GOT3 (cell line): Measurements from ENCODE around the gene ELP2.
"Not testable (repeated sequence)": the region's sequence is repeated elsewhere in the genome, so short reads cannot be mapped to it uniquely, and the experiment has no call there.

Experiments
- DNase-seq: peaks from one replicate; lab custom pipeline; 2025; ENCODE audit warnings: mixed read lengths; lab: John Stamatoyannopoulos, UW

Gene ELP2

DNA sequence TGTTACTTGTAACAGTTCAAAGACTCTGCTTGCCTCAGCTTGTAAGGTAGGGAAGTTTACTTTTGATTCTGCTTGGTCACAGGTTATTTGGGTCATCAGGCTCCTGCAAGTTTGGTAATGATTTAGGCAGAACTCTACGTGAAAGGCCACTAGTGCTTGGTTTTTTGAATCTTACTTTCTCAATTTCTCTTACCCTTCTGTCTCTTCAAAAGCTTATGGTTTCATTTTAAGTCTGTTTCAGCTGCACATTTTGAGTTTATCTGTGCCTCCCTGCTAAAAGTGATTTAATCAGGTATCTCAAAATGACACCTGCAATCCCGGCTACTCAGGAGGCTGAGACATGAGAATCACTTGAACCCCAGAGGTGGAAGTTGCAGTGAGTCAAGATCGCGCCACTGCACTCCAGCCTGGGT lies 31.3 kb downstream of the ELP2 start:
- DNase-seq, result no peak

DNA sequence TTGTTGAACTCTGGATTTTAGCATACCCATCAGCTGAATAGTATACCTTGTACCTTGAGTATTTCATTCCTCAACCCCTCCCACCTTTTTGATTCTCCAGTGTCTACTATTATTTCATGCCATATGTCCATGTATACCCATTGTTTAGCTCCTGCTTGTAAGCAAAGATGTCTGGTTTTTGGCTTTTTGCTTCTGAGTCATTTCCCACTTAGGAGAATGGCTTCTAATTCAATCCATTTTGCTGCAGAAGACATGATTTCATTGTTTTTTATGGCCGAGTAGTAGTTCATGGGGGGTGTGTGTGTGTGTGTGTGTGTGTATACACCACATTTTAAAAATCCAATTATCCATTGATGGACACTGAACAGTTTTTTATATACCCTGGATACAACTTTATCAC lies 33.3 kb downstream of the ELP2 start:
- DNase-seq, result no peak

DNA sequence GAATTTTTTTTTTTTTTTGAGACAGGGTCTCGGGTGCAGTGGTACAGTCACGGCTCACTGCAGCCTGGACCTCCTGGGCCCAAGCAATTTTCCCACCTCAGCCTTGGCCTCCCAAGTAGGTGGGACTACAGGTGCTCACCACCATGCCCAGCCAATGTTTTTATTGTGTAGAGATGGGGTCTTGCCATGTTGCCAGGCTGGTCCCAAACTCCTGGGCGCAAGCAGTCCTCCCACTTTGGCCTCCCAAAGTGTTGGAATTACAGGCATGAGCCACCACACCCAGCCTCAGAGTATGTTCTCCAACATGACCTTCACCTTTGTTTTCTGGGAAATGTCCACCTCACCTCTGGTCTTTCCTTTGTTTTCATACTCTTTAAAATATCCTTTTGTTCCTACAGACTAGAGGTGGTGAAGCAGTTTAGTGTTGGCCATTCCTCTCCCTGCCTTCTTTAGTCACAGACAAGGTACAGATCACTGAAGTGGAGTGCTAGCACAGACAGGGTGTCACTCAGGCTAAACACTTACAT lies 38.1 kb downstream of the ELP2 start:
- DNase-seq, result no peak

DNA sequence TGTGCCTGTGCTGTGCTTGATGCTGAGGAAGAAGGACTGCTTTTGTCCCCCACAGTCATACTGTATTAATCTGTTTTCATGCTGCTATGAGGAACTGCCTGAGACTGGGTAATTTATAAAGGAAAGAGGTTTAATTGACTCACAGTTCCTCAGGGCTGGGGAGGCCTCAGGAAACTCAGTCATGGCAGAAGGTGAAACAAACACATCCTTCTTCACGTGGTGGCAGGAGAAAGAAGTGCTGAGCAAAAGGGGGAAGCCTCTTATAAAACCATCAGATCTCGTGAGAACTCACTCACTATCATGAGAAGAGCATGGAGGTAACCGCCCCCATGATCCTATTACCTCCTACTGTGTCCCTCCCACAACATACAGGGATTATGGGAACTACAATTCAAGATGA lies 38.6 kb downstream of the ELP2 start:
- not testable (repeated sequence) for DNase-seq

DNA sequence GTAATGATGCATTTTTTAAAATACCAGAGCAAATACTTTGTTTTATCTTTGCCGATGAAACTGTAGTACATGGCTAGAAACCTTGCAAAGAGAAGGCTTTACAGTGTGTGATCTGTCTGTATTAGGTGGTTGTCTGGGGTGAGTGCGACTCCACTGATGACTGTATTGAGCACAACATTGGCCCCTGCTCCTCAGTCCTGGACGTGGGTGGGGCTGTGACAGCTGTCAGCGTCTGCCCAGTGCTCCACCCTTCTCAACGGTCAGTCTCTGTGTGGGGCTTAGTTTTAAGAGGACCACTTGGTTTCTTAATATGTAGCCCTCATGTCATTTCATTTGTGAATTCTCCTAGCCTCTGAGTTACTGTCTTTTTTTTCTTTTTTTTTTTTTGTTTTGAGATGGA lies 40.2 kb downstream of the ELP2 start:
- DNase-seq, result no peak

DNA sequence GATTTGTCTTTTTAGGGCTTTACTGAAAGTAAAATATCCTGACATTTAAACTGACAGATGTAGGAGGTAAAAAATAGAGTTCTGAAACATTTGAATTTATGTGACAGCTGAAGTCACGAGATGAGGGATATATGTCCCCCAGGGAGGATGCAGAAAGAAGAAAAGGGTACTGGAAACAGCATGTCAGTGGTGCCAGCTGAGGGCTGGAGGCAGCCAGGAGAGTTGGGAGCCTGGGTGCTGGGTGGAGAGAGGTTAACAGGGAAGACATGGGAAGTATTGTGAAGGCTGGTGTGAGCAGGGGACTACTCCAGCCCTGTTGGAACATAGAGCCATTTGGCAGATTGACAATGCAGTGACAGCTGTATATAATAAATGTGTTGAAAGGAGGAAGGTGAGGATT lies 45.8 kb downstream of the ELP2 start:
- DNase-seq, result no peak

DNA sequence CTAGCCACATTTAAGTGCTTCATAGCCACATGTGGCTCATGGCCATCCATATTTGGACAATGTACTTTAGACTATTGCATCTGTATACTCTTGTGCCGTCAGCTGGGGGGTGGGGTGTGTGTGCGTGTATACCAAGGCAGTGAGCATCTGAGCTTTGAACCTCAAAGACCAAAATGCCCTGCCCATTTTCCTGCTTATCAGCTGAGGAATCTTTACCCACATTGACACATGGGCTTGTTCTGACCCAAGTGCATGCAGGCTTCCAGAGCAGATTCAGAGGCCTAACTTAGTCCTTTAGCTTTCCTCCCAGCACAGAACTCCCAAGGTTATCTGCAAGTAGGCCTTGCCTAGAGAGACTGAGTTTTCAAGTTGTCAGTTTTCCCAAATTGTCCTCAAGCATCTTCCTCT lies 46.5 kb downstream of the ELP2 start:
- no peak for DNase-seq

DNA sequence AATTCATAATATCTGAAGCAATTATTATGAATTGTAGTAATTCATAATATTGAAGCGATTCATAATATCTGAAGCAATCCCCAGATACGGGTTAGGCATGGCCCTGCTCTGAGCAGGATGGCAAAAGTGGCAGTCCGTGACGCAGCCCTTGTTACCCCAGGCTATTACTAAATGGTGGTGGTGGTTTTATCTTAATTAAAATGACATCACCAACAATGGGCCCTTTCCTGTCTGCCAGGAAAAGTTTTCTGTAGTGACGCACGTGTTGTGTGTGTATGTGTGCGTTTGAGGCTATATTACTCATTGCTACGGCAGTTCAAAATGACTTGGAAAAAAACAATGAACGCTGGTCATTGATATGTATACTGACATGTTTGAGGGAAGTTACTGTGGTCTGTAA lies 47.0 kb downstream of the ELP2 start:
- no peak for DNase-seq

DNA sequence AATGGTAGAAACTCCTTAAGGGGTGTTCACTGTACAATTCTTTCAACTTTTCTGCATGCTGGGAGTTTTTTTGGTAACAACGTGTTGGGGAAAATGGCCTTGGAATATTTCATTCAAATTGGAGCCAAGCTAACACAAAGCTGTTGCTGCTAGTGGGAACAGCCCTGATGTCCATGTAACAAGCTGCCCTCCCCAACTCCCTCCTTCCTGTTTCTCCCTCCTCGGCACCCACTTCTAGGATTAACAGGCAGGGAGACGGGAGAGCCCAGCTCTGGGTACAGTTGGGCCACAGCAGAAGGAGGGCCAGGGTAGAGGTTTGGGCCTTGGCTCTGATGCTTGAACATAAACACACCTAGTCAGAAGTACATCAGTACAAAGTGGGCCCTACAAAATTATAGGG lies 48.2 kb downstream of the ELP2 start:
- DNase-seq, result no peak

DNA sequence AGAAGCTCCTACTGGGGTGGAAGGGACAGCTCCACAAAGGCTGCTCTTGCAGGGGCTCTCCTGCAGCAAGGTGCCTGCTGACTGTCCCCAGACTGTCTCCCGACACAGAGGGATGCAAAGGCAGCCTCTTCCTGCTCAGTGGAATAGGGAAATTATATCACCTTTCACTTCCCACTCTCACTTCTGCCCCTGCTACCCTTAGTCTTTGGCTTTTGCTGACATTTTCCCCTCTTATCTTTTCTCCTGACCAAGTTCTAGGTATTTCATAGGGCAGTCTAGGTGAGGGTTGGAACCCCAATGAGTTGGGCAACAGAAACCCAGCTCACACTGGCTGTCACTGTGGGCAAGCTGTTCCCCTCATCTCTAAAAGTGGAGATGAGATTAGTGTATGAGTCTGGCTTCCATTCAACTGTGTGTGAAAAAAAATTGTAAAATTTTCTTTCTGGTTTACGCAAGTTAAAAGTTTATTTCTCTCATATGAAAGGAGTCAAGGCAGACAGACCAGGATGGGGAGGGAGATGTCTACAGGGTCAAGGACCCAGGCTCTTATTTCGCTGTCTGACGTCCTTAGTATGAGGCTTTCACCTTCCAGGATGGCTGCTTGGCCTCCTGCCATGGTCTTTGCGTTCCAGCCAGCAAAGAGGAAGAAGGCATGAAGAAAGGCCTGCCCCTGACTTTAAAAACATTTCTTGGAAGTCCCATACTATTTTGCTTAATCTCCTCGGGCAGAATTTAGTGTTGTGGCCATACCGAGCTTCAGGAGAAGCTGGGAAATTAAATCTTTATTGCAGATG lies 50.1 kb downstream of the ELP2 start:
- DNase-seq, result no peak

DNA sequence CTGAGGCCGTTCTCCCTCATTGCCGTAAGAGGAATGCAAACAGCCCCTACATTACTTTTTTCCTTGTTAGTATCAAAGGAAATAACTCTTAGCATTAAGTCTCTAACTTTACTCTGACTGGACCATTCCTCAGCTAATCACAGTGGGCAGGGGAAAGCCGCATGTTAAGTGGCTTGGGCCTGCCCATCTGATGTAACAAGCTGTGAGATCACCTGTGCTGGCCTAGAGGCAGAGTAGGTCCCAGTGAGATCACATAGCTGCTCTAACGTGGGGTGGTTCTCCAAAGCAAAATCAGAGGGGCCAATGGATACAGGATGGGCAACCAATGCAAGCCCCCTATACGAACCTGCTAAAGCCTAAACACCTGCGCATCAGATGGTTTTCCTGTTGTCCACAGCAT lies 51.7 kb downstream of the ELP2 start:
- no peak for DNase-seq

DNA sequence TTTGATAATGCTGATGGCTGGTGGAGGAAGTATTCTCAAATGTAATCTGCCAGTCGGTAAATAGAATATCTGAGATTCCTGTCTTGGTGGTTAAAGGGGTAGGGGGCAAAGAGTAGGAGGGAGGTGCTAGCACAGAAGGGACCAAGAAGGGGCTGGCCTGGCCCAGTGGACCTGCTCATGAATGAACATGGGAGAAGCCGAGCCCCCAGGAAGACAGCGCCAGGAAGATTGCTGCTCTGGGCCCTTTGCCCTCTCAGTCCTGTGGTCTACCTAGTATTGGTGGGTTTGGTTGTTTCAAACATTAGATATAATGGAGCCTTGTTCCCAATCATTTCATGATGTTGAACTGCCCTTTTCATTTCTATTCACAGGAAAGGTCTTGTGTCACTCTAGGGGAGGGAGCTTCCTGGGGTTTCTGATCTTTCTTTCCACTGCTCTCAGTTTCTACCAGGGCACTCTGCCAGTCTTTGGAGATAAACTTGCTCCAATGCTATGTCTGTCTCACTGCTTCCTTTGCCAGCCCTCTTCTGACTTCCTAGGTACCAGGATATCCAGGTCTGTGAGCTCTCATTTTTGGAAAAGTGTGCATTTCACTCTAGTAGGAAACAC lies 52.3 kb downstream of the ELP2 start:
- no peak for DNase-seq

DNA sequence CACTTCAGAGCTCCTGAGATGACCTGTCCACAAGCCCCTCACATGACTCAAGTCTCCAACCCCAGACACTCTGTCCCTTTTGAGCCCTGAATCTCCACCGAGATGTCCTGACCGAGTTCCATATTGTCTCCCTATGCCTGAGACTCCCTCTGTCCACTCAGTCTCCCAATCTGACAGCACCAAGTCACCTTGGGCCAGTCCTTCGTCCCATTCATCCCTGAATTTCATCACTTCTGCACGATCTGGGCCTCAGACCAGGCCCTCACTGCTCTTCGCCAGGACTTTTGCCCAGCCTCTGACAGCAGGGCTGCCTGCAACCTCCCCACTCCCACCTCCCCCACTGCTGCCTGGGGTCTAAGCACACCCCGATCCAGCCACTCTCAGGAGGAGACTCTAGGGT lies 53.3 kb downstream of the ELP2 start:
- no peak for DNase-seq

DNA sequence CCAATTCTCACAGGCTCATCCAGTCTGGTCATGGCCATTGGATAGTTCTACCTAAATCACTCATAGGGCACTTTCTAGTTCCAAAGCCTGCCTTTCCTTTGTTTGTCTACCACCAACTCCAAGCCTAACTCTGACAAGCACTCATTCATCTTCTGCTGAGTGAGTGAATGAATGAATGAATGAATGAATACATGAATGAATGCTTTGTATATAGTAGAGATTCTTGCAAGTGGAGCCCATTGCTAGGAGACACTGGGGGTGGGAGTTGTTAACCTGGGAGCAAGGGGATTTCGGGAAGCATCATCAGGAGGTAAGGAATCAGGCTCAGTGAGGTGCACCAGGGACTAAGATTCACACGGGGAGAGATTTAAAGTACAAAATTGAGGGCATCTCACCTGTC lies 54.3 kb downstream of the ELP2 start:
- DNase-seq, result no peak

DNA sequence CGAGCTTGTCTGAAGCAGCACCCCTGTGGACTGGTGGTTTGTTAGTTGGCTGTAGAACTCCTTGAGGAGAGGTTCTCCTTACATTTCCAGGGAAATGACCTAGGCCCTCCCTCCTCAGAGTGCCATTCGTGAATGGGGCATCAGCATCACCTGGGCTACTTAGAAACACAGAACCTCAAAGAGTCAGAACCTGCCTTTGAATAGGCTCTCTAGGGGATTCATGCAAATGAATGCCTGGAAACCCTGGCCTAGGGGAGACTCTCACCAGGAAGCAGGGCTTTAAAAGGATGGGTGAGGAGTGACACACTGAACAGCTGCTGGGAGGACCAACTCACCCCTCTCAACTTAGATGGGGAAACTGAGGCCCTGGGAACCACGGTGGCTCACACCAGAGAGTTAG lies 55.5 kb downstream of the ELP2 start:
- no peak for DNase-seq

DNA sequence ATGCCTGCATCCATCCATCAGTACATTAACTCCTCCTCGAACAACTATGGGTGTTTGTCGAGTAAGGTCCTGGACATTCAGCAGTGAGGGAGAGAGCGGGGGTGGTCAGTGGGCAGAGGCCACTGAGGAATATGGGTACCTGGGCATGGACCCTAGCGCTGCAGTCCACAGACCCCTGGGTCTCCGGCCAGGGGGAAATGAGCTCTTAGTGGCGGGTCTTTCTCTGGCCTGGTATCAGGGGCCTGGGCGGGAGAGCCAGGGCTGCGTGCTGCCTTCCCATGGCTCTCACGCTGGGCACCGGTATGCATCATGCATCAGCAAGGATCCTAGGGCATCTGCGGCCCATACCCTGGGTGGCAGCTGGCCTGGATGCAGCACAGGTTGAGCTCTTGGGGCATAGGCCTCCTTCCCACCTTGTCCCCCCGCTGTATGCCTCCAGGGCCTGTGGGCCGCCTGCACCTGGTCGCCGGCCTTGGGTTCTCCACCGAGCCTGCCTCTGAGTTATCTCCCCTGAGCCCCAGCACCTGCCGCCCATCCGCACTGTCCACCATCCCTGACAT lies 56.3 kb downstream of the ELP2 start:
- no peak for DNase-seq

DNA sequence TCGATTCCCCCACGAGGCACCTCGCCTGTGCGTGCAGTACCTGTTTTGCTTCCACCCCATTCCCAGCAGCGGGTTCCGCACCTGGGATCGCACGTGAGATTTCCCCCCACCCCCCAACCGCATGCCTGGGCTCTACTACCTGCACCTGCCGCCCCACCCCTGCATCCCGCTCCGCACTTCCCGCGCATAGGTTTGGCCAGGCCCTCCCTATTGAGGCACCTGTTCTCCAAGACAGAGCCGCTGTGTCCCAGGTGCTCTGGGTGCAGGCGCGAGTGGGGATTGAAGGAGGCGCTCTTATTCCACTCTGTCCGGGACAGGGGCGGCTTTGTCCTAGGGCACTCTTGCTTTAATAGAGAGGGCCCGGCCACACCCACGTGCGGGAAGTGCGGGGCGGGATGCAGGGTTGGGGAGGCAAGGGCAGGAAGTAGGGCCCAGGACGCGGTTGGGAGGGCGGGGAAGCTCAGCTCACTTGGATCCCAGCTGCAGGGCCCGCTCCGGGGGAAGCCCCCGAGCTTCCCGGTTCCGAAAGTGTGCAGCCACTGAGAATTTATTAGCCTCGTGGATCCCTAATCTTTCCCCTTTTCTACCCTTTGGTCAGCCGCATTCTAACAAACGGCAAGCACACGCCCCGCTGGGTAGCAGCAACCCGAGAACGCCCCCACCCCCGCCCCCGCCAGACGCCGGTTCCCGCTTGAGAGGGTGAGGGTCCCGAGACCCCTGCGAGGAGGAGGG lies 56.9 kb downstream of the ELP2 start:
- no peak for DNase-seq

DNA sequence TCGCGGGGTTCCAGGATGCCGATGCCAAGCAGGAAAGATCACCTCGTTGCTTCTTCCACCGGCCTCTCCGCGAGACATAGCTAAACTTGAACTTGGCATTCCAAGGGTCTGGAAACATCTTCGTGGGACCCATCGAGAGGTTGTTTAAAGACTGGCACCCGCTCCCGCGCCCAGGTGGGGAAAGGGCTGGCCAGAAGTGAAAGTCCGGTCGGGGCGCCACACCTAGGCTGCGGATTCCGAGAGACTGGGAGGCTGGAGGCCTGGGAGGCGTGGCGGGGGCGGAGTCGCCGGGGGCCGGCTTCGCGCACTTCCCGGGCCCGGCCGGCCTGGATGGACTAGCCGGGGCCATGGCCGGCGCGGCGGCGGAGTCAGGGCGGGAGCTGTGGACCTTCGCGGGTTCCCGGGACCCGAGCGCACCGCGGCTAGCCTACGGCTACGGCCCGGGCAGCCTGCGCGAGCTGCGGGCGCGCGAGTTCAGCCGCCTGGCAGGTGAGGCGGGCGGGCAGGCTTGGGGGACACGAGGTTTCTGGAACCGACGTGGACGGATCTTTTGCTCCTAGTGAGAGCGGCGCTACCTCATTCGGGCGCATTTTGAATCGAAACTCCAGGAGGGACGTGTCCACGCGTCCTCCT lies 57.6 kb downstream of the ELP2 start, which contains the start of gene MOCOS:
Gene MOCOS, plus strand, starts transcription at position 305 of the 633 bp plus-strand sequence. Its CDS starts 43 bp downstream, at position 348.
- peak; percentile 11 for DNase-seq

DNA sequence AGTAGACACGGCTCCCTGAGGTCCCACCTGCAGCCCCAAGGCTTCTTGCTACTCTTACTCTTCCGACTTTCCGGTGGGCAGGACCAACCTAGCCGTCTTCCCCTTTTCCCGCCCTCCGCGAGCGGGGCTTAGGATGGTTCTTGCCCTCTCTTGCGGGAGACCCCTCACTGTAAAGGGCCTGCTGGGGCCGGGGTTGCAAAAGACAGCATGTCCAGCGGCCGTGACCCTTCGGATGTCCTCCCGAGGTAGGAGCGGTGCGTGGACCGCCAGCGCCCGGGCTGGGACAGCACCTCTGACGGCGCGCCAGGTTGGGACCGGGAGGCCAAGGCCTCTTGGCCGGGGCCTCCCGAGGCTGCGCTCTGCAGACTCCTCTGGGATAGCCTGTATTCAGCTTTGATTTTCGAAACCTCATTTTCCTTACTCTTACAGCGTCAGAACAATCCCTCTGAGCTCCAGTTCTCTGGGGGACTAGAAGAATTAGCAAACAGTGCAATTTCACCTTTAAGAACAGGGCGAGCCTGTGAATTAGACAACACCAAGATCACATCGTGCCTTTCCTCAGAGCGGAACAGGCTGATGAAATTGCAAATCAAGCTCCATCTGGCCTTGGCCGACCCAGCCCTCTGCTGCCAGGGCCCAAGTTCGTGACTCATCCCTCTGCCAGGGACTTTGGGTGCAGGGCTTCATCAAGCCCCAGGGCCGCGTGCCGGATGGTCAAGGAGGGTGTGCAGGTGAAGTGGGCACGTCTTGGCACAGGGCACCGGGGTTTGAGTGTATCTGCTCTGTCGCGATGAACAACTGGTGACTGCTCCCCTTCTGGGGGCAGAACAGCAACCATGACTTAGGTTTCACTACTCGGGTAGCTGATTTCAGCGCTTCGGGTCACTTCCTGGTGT lies 58.4 kb downstream of the ELP2 start:
- DNase-seq, result no peak

DNA sequence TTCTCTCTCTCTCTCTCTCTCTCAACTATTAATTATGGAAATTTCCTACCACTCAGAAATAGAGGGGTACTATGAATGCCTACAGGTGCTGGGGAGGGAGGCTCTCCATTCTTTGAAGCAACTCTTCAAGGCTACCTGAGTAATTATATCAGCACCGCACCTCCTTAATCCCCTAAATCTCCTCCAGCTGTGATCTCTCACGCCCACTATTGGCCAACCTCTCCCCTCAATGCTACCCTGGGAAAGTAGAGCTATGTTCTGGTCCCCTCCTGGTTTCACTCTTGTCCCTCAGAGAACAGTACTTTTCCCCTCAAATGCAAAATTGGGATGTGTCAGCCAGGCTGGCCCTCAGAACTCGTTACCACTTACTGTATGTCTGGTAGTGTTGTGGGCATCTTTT lies 59.2 kb downstream of the ELP2 start:
- DNase-seq, result no peak

DNA sequence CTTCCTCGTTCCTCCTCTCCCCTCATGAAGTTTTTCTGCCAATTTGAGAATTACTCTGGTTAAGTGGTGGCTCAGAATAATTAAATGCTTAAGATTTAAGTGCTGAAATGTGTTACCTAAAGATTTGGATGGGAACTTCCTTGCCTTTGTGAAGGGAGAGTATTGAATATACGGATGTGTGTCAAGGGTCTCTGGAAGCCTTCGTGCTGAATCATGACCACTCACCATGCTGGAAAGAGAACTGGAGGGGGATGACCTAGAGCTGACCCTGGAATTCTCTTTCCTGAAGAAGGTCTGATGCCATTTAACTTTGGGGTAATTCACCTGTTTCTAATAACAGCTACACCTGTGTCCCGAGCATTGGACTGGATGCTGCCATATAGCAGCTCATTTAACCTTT lies 59.8 kb downstream of the ELP2 start:
- no peak for DNase-seq
